GM19240 (cell line): ENCODE results near the gene NXPE1.
"Not testable (repeated sequence)": the region's sequence is repeated elsewhere in the genome, so short reads cannot be mapped to it uniquely, and the experiment has no call there.

Experiments used
- DNase-seq: peaks from one replicate; pipeline ENCODE4 v3.0.0; 2011; ENCODE audit warnings: low spot score; ENCODE audit not compliant: insufficient read length

Gene NXPE1

DNA sequence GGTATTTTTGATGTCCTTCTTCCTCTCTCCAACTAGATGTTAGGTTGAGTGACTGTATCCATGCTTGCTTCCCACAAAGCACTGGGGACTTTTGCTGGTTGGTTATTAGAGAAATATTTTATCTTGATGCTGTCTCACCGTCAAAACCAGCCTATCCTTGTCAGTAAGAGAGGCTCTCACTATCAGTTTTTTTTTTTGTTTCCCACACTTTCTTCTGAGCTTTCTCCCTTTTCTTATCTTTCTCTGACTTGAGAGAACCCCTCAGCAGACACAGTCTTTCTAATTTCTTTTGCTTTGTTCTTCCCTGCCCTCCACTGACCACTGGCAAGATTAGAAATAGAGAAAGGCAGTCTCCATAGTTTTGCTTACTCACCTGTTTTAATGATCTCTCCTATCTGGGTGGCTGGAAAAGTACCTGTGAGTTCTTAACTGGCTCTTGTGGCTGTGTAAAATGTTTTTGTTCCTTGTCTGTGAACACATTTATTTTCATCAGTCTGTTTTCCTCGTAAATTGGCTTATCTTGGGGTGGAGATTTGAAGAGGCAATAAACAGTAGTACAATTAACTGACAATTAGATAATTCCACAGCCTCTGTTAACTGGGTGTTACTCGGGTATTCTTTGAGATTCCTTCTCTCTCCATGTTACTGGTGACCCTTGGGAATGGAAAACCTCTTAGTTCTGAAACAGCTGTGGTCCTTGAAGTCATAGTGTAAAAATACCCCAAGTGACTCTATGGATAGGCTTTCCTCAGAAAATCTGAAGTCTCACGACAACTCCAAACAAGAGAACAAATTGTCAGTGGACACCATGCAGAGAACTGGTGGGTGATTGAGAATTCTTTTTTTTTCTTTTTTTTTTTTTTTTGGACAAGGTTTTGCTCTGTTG is at the start of gene NXPE1:
Gene NXPE1 (minus strand): TSS at position 457 of the 886 bp plus-strand sequence. CDS start 8,680 bp downstream, outside the sequence.
- no peak for DNase-seq

DNA sequence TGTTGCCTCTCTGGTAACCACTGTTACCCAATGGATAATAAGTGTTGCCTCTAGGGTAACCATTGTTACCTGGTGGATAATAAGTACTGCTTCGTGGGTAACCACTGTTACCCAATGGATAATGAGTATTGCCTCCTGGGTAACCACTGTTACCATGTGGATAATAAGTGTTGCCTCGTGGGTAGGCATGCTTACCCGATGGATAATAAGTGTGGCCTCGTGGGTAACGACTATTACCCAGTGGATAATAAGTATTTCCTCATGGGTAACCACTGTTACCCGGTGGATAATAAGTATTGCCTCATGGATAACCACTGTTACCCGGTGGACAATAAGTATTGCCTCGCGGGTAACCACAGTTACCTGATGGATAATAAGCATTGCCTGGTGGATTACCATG is 49.7 kb upstream of the NXPE1 start:
- no peak for DNase-seq

DNA sequence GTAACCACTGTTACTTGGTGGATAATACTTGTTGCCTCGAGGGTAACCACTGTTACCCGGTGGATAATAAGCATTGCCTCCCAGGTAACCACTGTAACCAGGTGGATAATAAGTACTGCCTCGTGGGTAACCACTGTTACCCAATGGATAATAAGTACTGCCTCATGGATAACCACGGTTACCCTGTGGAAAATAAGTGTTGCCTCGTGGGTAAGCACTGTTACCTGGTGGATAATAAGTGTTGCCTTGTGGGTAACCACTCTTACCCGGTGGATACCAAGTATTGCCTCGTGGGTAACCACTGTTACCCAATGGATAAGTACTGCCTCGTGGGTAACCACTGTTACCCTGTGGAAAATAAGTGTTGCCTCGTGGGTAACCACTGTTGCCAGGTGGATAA is 48.9 kb upstream of the NXPE1 start:
- not testable (repeated sequence) for DNase-seq

DNA sequence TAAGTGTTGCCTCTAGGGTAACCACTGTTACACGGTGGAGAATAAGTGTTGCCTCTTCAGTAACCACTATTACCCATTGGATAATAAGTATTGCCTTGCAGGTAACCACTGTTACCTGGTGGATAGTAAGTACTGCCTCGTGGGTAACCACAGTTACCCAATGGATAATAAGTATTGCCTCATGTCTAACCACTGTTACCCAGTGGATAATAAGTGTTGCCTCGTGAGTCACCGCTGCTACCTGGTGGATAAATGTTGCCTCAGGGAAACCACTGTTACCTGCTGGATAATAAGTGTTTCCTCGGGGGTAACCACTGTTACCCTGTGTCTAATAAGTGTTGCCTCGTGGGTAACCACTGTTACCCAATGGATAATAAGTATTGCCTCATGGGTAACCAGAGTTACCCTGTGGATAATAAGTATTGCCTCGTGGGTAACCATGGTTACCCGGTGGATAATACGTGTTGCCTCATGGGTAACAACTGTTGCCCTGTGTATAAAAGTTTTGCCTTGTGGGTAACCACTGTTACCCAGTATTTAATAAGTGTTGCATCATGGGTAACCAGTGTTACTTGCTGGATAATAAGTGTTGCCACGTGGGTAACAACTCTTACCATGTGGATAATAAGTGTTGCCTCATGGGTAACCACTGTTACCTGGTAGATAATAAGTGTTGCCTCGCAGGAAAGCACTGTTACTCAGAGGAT is 48.2 kb upstream of the NXPE1 start:
- no peak for DNase-seq

DNA sequence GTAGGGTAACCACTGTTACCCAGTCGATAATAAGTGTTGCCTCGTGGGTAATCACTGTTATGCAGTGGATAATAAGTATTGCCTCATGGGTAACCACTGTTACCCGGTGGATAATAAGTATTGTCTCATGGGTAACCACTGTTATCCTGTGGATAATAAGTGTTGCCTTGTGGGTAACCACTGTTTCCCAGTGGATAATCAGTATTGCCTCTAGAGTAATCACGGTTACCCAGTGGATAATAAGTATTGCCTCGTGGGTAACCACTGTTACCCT is 47.1 kb upstream of the NXPE1 start:
- DNase-seq: not testable (repeated sequence)

DNA sequence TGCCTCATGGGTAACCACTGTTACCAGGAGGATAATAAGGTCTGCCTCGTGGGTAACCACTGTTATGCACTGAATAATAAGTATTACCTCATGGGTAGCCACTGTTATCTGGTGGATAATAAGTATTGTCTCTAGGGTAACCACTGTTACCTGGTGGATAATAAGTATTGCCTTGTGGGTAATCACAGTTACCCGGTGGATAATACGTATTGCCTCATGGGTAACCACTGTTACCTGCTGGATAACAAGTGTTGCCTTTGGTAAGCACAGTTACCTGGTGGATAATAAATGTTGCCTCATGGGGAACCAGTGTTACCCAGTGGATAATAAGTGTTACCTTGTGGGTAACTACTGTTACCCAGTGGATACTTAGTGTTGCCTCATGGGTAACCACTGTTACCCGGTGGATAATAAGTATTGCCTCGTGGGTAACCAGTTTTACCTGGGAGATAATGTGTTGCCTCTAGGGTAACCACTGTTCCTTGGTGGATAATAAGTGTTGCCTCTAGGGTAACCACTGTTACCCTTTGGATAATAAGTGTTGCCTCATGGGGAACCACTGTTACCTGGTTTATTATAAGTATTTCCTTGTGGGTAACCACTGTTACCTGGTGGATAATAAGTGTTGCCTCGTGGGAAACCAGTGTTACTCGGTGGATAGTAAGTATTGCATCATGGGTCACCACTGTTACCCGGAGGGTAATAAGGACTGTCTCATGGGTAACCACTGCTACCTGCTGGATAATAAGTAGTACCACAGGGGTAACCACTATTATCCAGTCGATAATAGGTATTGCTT is 46.5 kb upstream of the NXPE1 start:
- DNase-seq: no peak

DNA sequence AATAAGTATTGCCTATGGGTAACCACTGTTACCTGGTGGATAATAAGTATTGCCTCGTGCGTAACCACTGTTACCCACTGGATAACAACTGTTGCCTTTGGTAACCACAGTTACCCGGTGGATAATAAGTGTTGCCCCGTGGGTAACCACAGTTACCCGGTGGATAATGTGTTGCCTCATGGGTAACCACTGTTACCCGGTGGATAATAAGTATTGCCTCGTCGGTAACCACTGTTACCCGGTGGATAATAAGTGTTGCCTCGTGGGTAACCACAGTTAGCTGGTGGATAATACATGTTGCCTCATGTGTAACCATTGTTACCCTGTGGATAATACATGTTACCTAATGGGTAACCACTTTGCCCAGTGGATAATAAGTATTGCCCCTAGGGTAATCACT is 45.7 kb upstream of the NXPE1 start:
- DNase-seq: no peak

DNA sequence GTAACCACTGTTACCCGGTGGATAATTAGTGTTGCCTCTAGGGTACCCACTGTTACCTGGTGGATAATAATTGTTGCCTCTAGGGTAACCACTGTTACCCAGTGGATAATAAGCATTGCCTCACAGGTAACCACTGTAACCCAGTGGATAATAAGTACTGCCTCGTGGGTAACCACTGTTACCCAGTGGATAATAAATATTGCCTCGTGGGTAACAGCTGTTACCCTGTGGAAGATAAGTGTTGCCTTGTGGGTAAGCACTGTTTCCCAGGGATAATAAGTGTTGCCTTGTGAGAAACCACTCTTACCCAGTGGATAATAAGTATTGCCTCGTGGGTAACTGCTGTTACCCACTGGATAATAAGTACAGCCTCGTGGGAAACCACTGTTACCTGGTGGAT is 45.2 kb upstream of the NXPE1 start:
- DNase-seq: no peak

DNA sequence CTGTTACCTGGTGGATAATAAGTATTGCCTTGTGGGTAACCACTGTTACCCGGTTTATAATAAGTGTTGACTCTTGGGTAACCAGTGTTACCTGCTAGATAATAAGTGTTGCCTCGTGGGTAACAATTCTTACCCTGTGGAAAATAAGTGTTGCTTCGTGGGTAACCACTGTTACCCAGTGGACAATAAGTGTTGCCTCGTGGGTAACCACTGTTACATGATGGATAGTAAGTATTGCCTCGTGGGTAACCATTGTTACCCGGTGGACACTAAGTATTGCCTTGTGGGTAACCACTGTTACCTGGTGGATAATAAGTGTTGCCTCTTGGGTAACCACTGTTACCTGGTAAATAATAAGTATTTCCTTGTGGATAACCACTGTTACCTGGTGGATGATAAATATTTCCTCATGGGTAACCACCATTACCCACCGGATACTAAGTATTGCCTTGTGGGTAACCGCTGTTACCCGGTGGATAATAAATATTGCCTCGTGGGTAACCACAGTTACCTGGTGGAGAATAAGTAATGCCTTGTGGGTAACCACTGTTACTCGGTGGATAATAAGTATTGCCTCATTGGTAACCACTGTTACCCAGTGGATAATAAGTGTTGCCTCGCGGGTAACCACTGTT is 44.6 kb upstream of the NXPE1 start:
- no peak for DNase-seq

DNA sequence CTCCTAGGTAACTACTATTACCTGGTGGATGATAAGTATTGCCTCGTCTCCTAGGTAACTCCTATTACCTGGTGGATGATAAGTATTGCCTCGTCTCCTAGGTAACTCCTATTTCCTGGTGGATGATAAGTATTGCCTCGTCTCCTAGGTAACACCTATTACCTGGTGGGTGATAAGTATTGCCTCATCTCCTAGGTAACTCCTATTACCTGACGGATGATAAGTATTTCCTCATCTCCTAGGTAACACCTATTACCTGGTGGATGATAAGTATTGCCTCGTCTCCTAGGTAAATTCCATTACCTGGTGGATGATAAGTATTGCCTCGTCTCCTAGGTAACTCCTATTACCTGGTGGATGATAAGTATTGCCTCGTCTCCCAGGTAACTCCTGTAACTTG is 43.5 kb upstream of the NXPE1 start:
- DNase-seq: not testable (repeated sequence)

DNA sequence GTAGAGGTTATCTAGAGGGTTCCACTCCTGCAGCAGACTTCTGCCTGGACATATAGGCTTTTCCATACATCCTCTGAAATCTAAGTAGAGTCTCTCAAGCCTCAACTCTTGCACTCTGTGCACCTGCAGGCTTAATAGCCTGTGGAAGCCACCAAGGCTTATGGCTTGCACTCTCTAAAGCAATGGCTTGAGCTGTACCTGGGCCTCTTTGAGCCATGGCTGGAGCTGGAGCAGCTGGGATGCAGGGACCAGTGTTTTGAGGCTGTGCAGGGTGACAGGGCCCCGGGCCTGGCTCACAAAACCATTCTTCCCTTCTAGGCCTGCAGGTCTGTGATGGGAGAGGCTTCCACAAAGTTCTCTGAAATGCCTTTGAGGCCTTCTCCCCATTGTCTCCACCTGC is 38.8 kb upstream of the NXPE1 start:
- DNase-seq: no peak

DNA sequence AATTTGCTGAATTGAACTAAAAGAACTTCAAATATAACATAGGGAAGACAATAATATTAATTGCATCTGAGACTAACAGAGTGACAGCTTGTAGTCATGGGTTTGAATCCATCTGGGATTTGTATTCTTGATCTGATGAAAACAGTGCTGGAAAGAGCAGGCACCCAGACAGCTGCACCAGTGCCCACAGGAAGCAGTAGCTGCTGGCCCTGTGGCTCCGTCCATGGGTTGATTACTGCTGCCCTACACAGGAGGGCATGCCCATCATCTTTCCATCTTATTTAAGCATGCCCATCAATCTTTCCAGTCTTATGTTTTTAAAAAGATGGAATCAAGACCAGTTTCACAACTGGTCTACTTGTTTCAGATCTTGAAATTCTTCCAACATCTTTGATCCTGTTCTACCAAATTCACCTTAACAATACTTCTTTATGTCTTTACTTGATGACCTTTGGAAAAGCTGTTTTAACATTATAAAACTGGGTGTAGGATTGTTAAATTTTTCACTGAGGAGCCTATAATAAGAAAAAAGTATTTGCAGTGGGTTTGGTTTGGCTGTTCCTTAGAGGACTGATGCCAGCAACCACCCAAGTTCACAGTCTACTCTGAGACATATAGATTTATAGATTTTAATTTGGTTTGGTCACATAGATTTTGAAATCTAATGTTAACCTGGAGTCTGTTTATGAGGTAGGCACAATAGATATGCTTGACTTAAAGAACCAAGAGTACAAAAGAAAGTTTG is 36.7 kb upstream of the NXPE1 start:
- no peak for DNase-seq

DNA sequence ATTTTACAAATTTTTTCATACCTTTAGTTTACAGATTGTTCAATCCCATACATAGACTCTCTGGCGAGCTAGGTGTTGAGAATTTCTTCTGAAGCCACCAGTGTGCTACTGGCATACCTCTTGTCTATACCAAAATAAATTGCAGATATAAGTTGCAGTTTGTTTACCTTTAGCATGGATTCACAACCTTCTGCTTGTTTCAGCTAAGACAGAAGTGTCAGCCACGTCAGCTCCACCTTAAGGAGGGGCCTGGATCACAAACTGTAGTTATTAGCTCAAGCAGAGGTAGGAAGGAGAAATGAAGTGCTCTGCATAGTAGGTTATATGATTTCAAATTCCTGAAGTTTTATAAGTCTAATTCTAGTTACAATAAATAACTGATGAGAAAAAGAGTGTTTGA is 35.9 kb upstream of the NXPE1 start, which contains the start of gene NXPE4:
Gene NXPE4 (minus strand): TSS at position 216 of the 400 bp plus-strand sequence. CDS start 1,027 bp downstream, outside the sequence.
- no peak for DNase-seq

DNA sequence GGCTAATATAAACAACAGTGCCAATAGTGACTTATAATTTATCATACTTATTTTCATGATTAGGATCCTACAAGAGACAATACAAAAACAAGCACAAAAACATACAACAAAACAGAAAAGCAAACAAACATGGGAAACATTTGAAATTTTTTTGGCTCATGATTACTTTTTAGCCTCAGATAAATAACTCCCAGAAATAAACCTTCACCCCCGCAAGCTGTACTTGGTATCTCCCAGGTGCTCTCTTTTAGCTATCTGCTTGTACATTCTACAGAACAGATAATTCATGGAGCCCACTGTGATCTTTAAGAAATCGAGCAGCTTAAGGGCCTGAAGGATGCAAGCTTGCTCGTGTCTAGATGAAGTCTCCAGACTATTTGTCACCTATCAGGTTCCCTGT is 35.0 kb upstream of the NXPE1 start:
- DNase-seq: no peak

DNA sequence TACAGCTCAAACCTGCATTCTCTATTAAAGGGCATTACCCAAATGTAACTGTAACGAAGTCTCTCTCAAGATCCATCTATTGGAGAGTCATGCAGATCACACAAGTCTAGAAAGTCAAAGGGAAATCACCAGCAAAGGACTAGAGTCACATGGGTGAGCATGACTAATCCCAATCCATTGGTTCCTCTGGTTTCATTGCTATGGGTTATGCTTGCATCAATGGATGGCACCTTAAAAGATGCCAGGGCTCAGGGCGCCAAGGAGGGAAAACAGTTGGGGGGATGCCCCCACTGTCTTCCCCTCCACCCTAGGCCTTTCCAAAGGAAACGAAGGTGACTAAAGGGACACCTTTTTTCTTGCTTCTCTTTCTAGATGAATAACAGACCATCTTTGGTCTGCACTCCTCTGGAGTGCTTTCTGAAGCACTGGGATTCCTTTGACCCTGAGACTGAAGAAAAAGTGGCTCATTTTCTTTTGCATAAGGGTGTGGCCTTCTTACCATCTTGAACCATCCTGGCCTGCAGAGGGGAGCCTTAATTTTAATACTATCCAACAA is 27.8 kb upstream of the NXPE1 start:
- DNase-seq: no peak

DNA sequence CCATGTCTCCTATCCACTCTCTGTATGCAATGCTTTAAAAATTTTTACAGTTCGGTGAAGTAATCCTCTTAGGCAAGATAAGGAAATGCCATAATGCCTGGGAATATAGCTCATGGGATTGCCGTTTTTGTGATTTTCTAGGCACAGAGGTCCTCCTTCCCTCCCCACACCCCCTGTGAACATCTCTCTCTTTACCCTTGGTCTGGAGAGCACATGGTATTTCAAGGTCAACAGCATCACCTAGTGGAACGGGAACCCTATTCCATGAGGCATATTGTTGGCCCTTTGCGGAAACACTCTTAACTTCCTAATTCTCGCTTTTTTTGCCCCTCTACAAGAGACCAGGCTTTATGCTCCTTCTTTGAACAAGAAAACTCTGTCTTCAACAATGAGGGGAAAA is 27.1 kb upstream of the NXPE1 start:
- DNase-seq: no peak

DNA sequence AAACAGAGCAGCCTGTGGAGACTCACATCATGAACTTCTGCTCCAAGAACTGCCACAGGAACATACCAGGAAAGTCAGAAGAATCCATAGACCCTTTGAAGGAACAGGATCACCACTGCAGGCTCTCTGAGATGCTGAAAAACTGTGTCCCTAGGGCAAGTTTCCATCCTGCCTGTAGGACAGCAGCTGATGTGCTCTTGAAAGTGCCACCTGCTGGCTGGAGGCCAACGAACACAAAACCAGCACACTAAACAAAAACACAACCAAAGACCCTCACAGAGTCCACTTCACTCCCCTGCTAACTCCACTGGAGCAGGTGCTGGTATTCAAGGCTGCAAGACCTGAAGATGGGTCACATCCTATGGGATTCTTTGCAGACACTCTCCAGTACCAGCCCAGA is 12.0 kb upstream of the NXPE1 start:
- no peak for DNase-seq

DNA sequence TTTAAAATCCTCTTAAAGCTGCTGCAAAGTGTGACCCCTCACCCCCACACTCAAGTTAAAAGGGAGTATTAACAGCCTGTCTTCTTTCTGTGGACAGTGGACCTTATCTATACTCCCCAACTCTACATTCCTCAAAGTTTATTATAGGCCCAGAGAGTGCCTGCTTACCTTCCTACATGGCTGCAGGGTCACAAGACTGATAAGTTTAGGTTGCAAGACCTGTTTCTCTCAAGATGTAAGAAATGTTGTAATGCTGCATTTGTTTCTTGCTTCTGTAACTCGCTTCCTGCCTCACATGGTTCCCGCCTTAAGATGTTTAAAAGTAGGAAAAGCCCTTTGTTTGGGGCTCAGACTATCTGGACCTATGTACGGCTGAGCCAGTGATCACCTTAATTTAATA is 10.1 kb upstream of the NXPE1 start:
- DNase-seq: no peak

DNA sequence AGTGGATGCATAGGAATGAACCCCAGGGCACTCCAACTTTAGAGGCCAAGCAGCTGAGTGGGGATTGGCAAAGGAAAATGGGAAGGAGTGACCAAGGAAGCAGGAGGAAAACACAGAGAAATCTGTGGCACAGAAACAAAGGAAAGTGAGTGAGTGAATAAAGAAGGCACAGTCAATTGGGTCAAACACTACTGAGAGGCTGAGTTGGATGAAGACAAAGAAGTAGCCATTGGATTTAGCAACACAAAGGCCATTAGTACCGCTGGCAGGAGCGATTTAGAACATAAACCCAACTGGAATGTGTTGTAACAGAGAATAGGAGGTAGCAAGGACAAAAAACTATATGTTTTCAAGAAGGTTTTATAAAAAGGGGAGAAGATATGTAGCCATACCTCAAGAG is 6.6 kb upstream of the NXPE1 start:
- no peak for DNase-seq

DNA sequence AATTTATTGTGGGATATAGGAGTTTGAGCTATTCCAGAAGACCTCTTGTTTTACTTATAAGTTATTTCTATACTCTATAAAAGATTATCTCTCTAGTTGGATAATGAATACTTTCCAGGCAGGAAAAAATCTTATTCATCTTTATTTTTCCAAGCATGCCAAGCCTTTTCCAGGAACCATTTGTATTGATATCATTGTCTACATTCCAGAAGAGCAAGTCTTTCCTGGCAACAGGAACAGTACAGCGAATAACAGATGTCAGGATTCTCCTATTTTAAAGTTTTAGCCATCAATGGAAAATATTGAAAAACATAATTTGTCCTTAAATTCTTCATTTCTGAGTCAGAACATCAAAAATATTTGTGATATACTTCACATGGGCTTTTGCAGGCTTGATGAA is 5.2 kb upstream of the NXPE1 start:
- no peak for DNase-seq

DNA sequence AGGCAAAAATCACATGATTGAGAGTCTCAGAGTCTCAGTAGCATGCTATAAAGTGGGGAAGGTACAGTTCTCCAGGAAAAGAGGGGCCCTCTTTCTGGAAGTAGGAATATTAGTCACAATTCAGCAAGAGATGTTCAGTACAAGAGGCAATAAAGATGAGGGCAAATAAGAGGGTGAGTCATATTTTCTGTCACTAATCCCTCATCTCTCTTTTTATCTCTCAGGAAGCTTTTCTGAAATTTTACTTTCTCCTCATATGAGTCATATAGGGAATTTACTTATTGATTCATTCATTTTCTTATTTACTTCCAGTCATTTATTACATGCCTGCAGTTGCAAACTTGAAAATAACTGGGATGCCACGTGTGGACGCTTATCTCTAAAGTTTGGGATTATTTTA is 3.4 kb upstream of the NXPE1 start:
- DNase-seq: no peak
